K562 (cell line): ENCODE measurements around the gene PPP2R2B. TPM values are rescaled to one million over a fixed set of nuclear protein-coding genes. Genes with fewer than 3 reads are reported as not detected.

ENCODE experiments used
- ATAC-seq: fragments of 200-7000 bp; cut with Tn5 transposase; 3 replicates; pipeline ENCODE4 v1.9.1; 2020; ENCODE audit warnings: moderate library complexity
- BruUV-seq: library from RNA; stranded (reverse); fragments of 400-500 nt; replicated peaks from 2 replicates; lab custom pipeline; 2021; lab: Mats Ljungman, UMichigan
- CTCF ChIA-PET: fragments of 300-600 bp; formaldehyde crosslinking; extraction: SDS; loops from one replicate; lab custom pipeline; 2021; ENCODE audit warnings: low intra/inter-chr PET ratio; lab: Yijun Ruan, JAX
- POLR2A ChIA-PET: fragments of 300-600, 350-650 bp; sonication (Branson Sonifier 250); formaldehyde crosslinking; extraction: SDS; loops from one replicate; lab custom pipeline; 2021; ENCODE audit warnings: antibody characterized with exemption, inconsistent platforms; lab: Yijun Ruan, JAX
- DNase-seq, 4 experiments: peaks; one replicate each; pipeline versions ENCODE4 v3.0.0 to v3.0.0-alpha.2; 2011 to 2018; ENCODE audit warnings: low spot score in 3 of 4, mixed read lengths in 3 of 4; ENCODE audit errors: extremely low read depth in 1 of 4
- FAIRE-seq: peaks from 2 replicates; lab custom pipeline; 2011; peaks lifted over from hg19 to GRCh38; lab: Jason Lieb, UNC
- H2AFZ ChIP-seq: 2 replicates; pipeline ENCODE4 v1.6.0; 2011; ENCODE audit warnings: low read depth, low read length, control low read depth, inconsistent platforms
- H3K27ac ChIP-seq: fragments of 200-600 bp; 3 replicates; pipeline ENCODE4 v1.8.0; 2011; ENCODE audit warnings: low read depth, mild to moderate bottlenecking, control low read depth, inconsistent platforms, low read length, moderate library complexity, mixed read lengths; ENCODE audit errors: extremely low read depth
- H3K27me3 ChIP-seq, 2 experiments: fragments of 300-600 bp in 1 of 2; 2 replicates in 1 of 2; 3 replicates in 1 of 2; pipeline versions ENCODE4 v1.6.0 to v1.8.0; 2011; ENCODE audit warnings: inconsistent platforms in 2 of 2, low read length in 2 of 2, mild to moderate bottlenecking in 1 of 2, mixed read lengths in 1 of 2, moderate library complexity in 1 of 2; ENCODE audit not compliant: control insufficient read depth in 2 of 2, insufficient read depth in 2 of 2
- H3K36me3 ChIP-seq: fragments of 300-600 bp; 3 replicates; pipeline ENCODE4 v1.8.0; 2011; ENCODE audit warnings: mild to moderate bottlenecking, low read length, inconsistent platforms; ENCODE audit not compliant: control insufficient read depth, insufficient read depth
- H3K4me1 ChIP-seq, 2 experiments: fragments of 200-600 bp in 1 of 2; replicated peaks in 1 of 2; 2 replicates in 1 of 2; 3 replicates in 1 of 2; pipeline versions ENCODE4 v1.5.1 to v1.8.0; 2011; ENCODE audit warnings: inconsistent platforms in 2 of 2, low read length in 2 of 2, mild to moderate bottlenecking in 1 of 2, mixed read lengths in 1 of 2, moderate library complexity in 1 of 2; ENCODE audit not compliant: control insufficient read depth in 2 of 2, insufficient read depth in 2 of 2
- H3K4me2 ChIP-seq: 2 replicates; pipeline ENCODE4 v1.6.1; 2011; ENCODE audit warnings: low read length, control low read depth, inconsistent platforms, mixed read lengths; ENCODE audit not compliant: insufficient read depth
- H3K4me3 ChIP-seq: fragments of 200-600 bp; sonication (generic), shearing (Covaris generic); 2 replicates; pipeline ENCODE4 v1.5.1; 2016; ENCODE audit warnings: control low read depth, inconsistent platforms
- H3K79me2 ChIP-seq: fragments of 200-600 bp; 3 replicates; pipeline ENCODE4 v1.8.0; 2011; ENCODE audit warnings: low read length, inconsistent platforms; ENCODE audit not compliant: control insufficient read depth, insufficient read depth
- H3K9ac ChIP-seq, 2 experiments: 2 replicates each; pipeline versions ENCODE4 v1.6.0 to v1.6.1; 2011; ENCODE audit warnings: low read depth in 2 of 2, low read length in 2 of 2, control low read depth in 1 of 2, inconsistent platforms in 1 of 2, mild to moderate bottlenecking in 1 of 2, mixed read lengths in 1 of 2; ENCODE audit not compliant: insufficient read depth in 1 of 2
- H3K9me1 ChIP-seq: one replicate; pipeline ENCODE4 v1.6.0; 2011; ENCODE audit warnings: inconsistent platforms, mild to moderate bottlenecking, low read length, moderate library complexity; ENCODE audit not compliant: control insufficient read depth, insufficient read depth
- H3K9me3 ChIP-seq: replicated peaks from 2 replicates; pipeline ENCODE4 v1.5.1; 2011; ENCODE audit warnings: low read depth, low read length, inconsistent platforms; ENCODE audit not compliant: control insufficient read depth, insufficient read depth
- H4K20me1 ChIP-seq: replicated peaks from 2 replicates; pipeline ENCODE4 v1.6.1; 2011; ENCODE audit warnings: low read length, inconsistent platforms, mixed read lengths; ENCODE audit not compliant: control insufficient read depth, insufficient read depth
- ELF4 ChIP-seq: fragments of 450-650 bp; formaldehyde crosslinking; IDR thresholded peaks from 2 replicates; pipeline ENCODE4 v1.4.0; 2022; ENCODE audit warnings: missing genetic modification characterization
- HNRNPH1 ChIP-seq: fragments of 200-400 bp; formaldehyde crosslinking; optimal IDR thresholded peaks from 2 replicates; pipeline ENCODE3; 2017; ENCODE audit warnings: low read depth, mild to moderate bottlenecking, low read length, moderate library complexity
- RB1 ChIP-seq: fragments of 450-650 bp; IDR thresholded peaks from 2 replicates; pipeline ENCODE4 v1.6.1; 2017; ENCODE audit warnings: low read depth, mild to moderate bottlenecking
- SAFB2 ChIP-seq: fragments of 200-400 bp; formaldehyde crosslinking; IDR thresholded peaks from 2 replicates; pipeline ENCODE4 v1.6.1; 2018; ENCODE audit warnings: borderline replicate concordance, low read length, low read depth, moderate library complexity; ENCODE audit not compliant: severe bottlenecking
- TBP ChIP-seq: optimal IDR thresholded peaks from 2 replicates; pipeline ENCODE3; 2011; ENCODE audit warnings: low read depth, low read length, improper control_type of control experiment
- ZNF444 ChIP-seq: fragments of 250-450 bp; sonication (Bioruptor Pico); IDR thresholded peaks from 2 replicates; pipeline ENCODE4 v1.4.0; 2020; ENCODE audit warnings: mild to moderate bottlenecking, moderate library complexity
- WGBS: fragments of 100-300 bp; shearing (Covaris generic); methylation state at CpG from one replicate; pipeline ENCODE4 v1.1.6; 2016; ENCODE audit warnings: low coverage, mixed read lengths; ENCODE audit not compliant: insufficient coverage; ENCODE audit errors: missing lambda C conversion rate; 5-methylcytosine and 5-hydroxymethylcytosine counted together
- in situ Hi-C: fragments of 300-500 bp; cut with MboI; formaldehyde crosslinking; loops from 4 replicates; pipeline ENCODE4 v1.15.0; 2018; ENCODE audit warnings: inconsistent platforms, mixed read lengths
- intact Hi-C: fragments of 100-400 bp; cut with micrococcal nuclease; formaldehyde crosslinking; loops from 2 replicates; pipeline ENCODE4 v1.14.2; 2022
- polyA plus RNA-seq, 8 experiments: library from polyadenylated mRNA; depleted of rRNA in 4 of 8; stranded (reverse) in 5 of 8; unstranded in 3 of 8; fragments of >200 nt; fragmentation: Nextera tagmentation in 2 of 8; fragmentation: Illumina TruSeq in 1 of 8; extraction: Ambion mirVana in 2 of 8; extraction: Trizol in 1 of 8; gene quantifications; 2 replicates each; pipeline versions ENCODE4 v1.2.1 to v1.2.3, GENCODE V29; 2011 to 2014; ENCODE audit warnings: inconsistent platforms in 1 of 8, missing spikeins in 1 of 8
- total RNA-seq, 7 experiments: library from RNA; depleted of rRNA in 6 of 7; stranded (reverse); fragments of >200 nt in 6 of 7; fragmentation: Illumina TruSeq in 2 of 7; extraction: Trizol in 2 of 7; gene quantifications; 2 replicates each; pipeline versions ENCODE4 v1.2.1 to v1.2.3, GENCODE V29; 2011 to 2021; ENCODE audit warnings: low replicate concordance in 1 of 7
- TF ChIP-seq, protein P1 (sequence below): sonication (generic); formaldehyde crosslinking; IDR thresholded peaks from 2 replicates; pipeline ENCODE4 v1.8.0; 2022; ENCODE audit warnings: mild to moderate bottlenecking, low read depth, missing genetic modification reagents
- TF ChIP-seq, protein P2 (sequence below): conservative IDR thresholded peaks from 2 replicates; pipeline ENCODE4 v1.6.1; 2011; ENCODE audit warnings: low read depth, mild to moderate bottlenecking, low read length; ENCODE audit not compliant: control insufficient read depth

Gene PPP2R2B
- total and polyA plus RNA-seq, 9 of the 15 experiments (the other 6 are each of a cell fraction or from before 2014, with no cell fraction given), result not detected

DNA sequence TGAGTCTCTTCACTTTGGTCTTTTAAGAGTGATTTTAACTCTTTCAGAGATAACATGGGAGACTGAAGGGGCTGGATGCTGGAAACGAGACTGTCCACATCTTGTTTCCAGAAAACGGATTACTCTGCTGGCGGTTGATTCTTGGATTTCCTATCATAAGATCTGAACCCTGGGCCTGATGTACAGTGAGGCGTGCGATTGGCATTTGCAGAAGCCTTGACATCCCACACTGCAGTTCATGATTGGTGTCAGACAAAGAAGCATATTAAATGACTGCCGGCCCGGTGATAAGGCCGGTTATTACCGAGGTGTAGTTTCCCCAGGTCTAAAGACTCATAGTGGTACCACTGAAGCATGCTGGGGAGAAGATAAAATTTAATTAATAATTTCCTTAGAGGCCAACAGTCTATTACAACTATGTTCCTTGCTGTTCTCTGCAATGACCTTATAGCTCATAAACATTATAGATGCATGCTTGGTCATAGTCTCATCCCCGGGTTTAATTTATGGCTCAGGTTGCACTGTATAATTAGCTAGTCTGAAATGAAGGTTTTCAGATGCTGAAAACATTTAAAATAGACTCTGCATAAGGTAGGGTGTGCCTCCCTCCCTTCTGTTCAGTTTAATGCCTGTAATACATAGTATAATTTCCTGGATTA is 99.2 kb downstream of the PPP2R2B start:
- in situ Hi-C loops, result no loop called here
- TF ChIP-seq ZNF444 (CRISPR knock-in tag) (no peak), TBP (no peak), RB1 (no peak), ELF4 (CRISPR knock-in tag) (no peak), SAFB2 (no peak), HNRNPH1 (no peak)
- TF ChIP-seq, protein P1, sequence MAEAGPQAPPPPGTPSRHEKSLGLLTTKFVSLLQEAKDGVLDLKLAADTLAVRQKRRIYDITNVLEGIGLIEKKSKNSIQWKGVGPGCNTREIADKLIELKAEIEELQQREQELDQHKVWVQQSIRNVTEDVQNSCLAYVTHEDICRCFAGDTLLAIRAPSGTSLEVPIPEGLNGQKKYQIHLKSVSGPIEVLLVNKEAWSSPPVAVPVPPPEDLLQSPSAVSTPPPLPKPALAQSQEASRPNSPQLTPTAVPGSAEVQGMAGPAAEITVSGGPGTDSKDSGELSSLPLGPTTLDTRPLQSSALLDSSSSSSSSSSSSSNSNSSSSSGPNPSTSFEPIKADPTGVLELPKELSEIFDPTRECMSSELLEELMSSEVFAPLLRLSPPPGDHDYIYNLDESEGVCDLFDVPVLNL, result no peak
- TF ChIP-seq, protein P2, sequence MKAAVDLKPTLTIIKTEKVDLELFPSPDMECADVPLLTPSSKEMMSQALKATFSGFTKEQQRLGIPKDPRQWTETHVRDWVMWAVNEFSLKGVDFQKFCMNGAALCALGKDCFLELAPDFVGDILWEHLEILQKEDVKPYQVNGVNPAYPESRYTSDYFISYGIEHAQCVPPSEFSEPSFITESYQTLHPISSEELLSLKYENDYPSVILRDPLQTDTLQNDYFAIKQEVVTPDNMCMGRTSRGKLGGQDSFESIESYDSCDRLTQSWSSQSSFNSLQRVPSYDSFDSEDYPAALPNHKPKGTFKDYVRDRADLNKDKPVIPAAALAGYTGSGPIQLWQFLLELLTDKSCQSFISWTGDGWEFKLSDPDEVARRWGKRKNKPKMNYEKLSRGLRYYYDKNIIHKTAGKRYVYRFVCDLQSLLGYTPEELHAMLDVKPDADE, result no peak

More for the DNA sequence above, 99.2 kb downstream of the PPP2R2B start:
- H3K4me1 ChIP-seq, result no peaks in the 10 kb centered on the region
- BruUV-seq, result no TSS peak
- no peaks in the 10 kb centered on the region for H3K27me3 ChIP-seq
- intact Hi-C loops, result no loop called here
- H3K79me2 ChIP-seq, result no peaks in the 10 kb centered on the region
- no peak overlapping the region for H2AFZ ChIP-seq
- ATAC-seq (no peak), FAIRE-seq (no peak), DNase-seq (no peak)
- H3K9me3 ChIP-seq, result no peaks in the 10 kb centered on the region
- CTCF ChIA-PET, result no interaction called here
- H3K27ac ChIP-seq, result no peak overlapping the region
- H3K36me3 ChIP-seq, result no peaks in the 10 kb centered on the region
- H3K9me1 ChIP-seq, result no peaks in the 10 kb centered on the region
- no peak overlapping the region for H3K9ac ChIP-seq
- H3K4me3 ChIP-seq, result no peak overlapping the region
- H4K20me1 ChIP-seq, result no peaks in the 10 kb centered on the region
- POLR2A ChIA-PET, result interaction anchor here (1.7 kb wide), 1 partner anchor 11 kb away, joined by 4 read pairs; no protein-coding TSS in a partner anchor
- no peak overlapping the region for H3K4me2 ChIP-seq
- 1% methylated on average over 10 of the region's 10 CpGs for WGBS
